ENCODE measurements around the gene LCN9.

GRCh38 chr9:135667463-135668001, 4.4 kb downstream of the LCN9 start:
- TF ChIP-seq GATA2 (IDR thresholded peaks at IDR 0.05; ENCODE audit: low read depth, low read length): no peak
- no peak for TF ChIP-seq GATA3 (IDR thresholded peaks at IDR 0.05; ENCODE audit: low read depth, low read length)
